K562 (cell line): ENCODE measurements around the gene GHITM. TPM values are rescaled to one million over a fixed set of nuclear protein-coding genes. Genes with fewer than 3 reads are reported as not detected.

Experiments used
- ATAC-seq: fragments of 200-7000 bp; cut with Tn5 transposase; 3 replicates; pipeline ENCODE4 v1.9.1; 2020; ENCODE audit warnings: moderate library complexity
- BruUV-seq: library from RNA; stranded (reverse); fragments of 400-500 nt; replicated peaks from 2 replicates; lab custom pipeline; 2021; lab: Mats Ljungman, UMichigan
- CTCF ChIA-PET: fragments of 300-600 bp; formaldehyde crosslinking; extraction: SDS; loops from one replicate; lab custom pipeline; 2021; ENCODE audit warnings: low intra/inter-chr PET ratio; lab: Yijun Ruan, JAX
- POLR2A ChIA-PET: fragments of 300-600, 350-650 bp; sonication (Branson Sonifier 250); formaldehyde crosslinking; extraction: SDS; loops from one replicate; lab custom pipeline; 2021; ENCODE audit warnings: antibody characterized with exemption, inconsistent platforms; lab: Yijun Ruan, JAX
- DNase-seq, 4 experiments: peaks; one replicate each; pipeline versions ENCODE4 v3.0.0 to v3.0.0-alpha.2; 2011 to 2018; ENCODE audit warnings: low spot score in 3 of 4, mixed read lengths in 3 of 4; ENCODE audit errors: extremely low read depth in 1 of 4
- FAIRE-seq: peaks from 2 replicates; lab custom pipeline; 2011; peaks lifted over from hg19 to GRCh38; lab: Jason Lieb, UNC
- H2AFZ ChIP-seq: 2 replicates; pipeline ENCODE4 v1.6.0; 2011; ENCODE audit warnings: low read depth, low read length, control low read depth, inconsistent platforms
- H3K27ac ChIP-seq: fragments of 200-600 bp; 3 replicates; pipeline ENCODE4 v1.8.0; 2011; ENCODE audit warnings: low read depth, mild to moderate bottlenecking, control low read depth, inconsistent platforms, low read length, moderate library complexity, mixed read lengths; ENCODE audit errors: extremely low read depth
- H3K27me3 ChIP-seq, 2 experiments: fragments of 300-600 bp in 1 of 2; 2 replicates in 1 of 2; 3 replicates in 1 of 2; pipeline versions ENCODE4 v1.6.0 to v1.8.0; 2011; ENCODE audit warnings: inconsistent platforms in 2 of 2, low read length in 2 of 2, mild to moderate bottlenecking in 1 of 2, mixed read lengths in 1 of 2, moderate library complexity in 1 of 2; ENCODE audit not compliant: control insufficient read depth in 2 of 2, insufficient read depth in 2 of 2
- H3K36me3 ChIP-seq: fragments of 300-600 bp; 3 replicates; pipeline ENCODE4 v1.8.0; 2011; ENCODE audit warnings: mild to moderate bottlenecking, low read length, inconsistent platforms; ENCODE audit not compliant: control insufficient read depth, insufficient read depth
- H3K4me1 ChIP-seq, 2 experiments: fragments of 200-600 bp in 1 of 2; replicated peaks in 1 of 2; 2 replicates in 1 of 2; 3 replicates in 1 of 2; pipeline versions ENCODE4 v1.5.1 to v1.8.0; 2011; ENCODE audit warnings: inconsistent platforms in 2 of 2, low read length in 2 of 2, mild to moderate bottlenecking in 1 of 2, mixed read lengths in 1 of 2, moderate library complexity in 1 of 2; ENCODE audit not compliant: control insufficient read depth in 2 of 2, insufficient read depth in 2 of 2
- H3K4me2 ChIP-seq: 2 replicates; pipeline ENCODE4 v1.6.1; 2011; ENCODE audit warnings: low read length, control low read depth, inconsistent platforms, mixed read lengths; ENCODE audit not compliant: insufficient read depth
- H3K4me3 ChIP-seq: fragments of 200-600 bp; sonication (generic), shearing (Covaris generic); 2 replicates; pipeline ENCODE4 v1.5.1; 2016; ENCODE audit warnings: control low read depth, inconsistent platforms
- H3K79me2 ChIP-seq: fragments of 200-600 bp; 3 replicates; pipeline ENCODE4 v1.8.0; 2011; ENCODE audit warnings: low read length, inconsistent platforms; ENCODE audit not compliant: control insufficient read depth, insufficient read depth
- H3K9ac ChIP-seq, 2 experiments: 2 replicates each; pipeline versions ENCODE4 v1.6.0 to v1.6.1; 2011; ENCODE audit warnings: low read depth in 2 of 2, low read length in 2 of 2, control low read depth in 1 of 2, inconsistent platforms in 1 of 2, mild to moderate bottlenecking in 1 of 2, mixed read lengths in 1 of 2; ENCODE audit not compliant: insufficient read depth in 1 of 2
- H3K9me1 ChIP-seq: one replicate; pipeline ENCODE4 v1.6.0; 2011; ENCODE audit warnings: inconsistent platforms, mild to moderate bottlenecking, low read length, moderate library complexity; ENCODE audit not compliant: control insufficient read depth, insufficient read depth
- H3K9me3 ChIP-seq: replicated peaks from 2 replicates; pipeline ENCODE4 v1.5.1; 2011; ENCODE audit warnings: low read depth, low read length, inconsistent platforms; ENCODE audit not compliant: control insufficient read depth, insufficient read depth
- H4K20me1 ChIP-seq: replicated peaks from 2 replicates; pipeline ENCODE4 v1.6.1; 2011; ENCODE audit warnings: low read length, inconsistent platforms, mixed read lengths; ENCODE audit not compliant: control insufficient read depth, insufficient read depth
- ARID1B ChIP-seq: fragments of 450-650 bp; IDR thresholded peaks from 2 replicates; pipeline ENCODE4 v1.6.1; 2016; ENCODE audit warnings: antibody characterized with exemption, mild to moderate bottlenecking, inconsistent platforms
- CREB1 ChIP-seq, 2 experiments: sonication (generic) in 1 of 2; formaldehyde crosslinking in 1 of 2; IDR thresholded peaks; 2 replicates each; pipeline versions ENCODE4 v1.6.1 to v1.8.0; 2012 to 2022; ENCODE audit warnings: inconsistent platforms in 1 of 2, mild to moderate bottlenecking in 1 of 2, missing genetic modification reagents in 1 of 2, moderate library complexity in 1 of 2
- FOSL1 ChIP-seq: fragments of 200-800 bp; sonication (Bioruptor generic); conservative IDR thresholded peaks from 2 replicates; pipeline ENCODE4 v1.6.1; 2016; ENCODE audit warnings: missing genetic modification characterization, missing compliant biosample characterization
- IRF2 ChIP-seq: sonication (generic); formaldehyde crosslinking; IDR thresholded peaks from 2 replicates; pipeline ENCODE4 v1.8.1; 2022; ENCODE audit warnings: mild to moderate bottlenecking, missing genetic modification reagents
- IRF9 ChIP-seq: fragments of 450-650 bp; IDR thresholded peaks from 2 replicates; pipeline ENCODE4 v1.6.1; 2016; ENCODE audit warnings: missing biosample characterization, missing genetic modification characterization
- JUND ChIP-seq, 2 experiments: IDR thresholded peaks; 2 replicates in 1 of 2; 3 replicates in 1 of 2; pipeline ENCODE4 v1.6.1; 2011; ENCODE audit warnings: borderline replicate concordance in 2 of 2, low read depth in 2 of 2, low read length in 2 of 2, improper control_type of control experiment in 1 of 2, missing biosample characterization in 1 of 2, missing genetic modification characterization in 1 of 2, missing genetic modification reagents in 1 of 2
- MECOM ChIP-seq: fragments of 250-450 bp; sonication (Bioruptor Pico); IDR thresholded peaks from 2 replicates; pipeline ENCODE4 v1.8.0; 2022; ENCODE audit warnings: inconsistent platforms
- NUFIP1 ChIP-seq: fragments of 450-650 bp; IDR thresholded peaks from 2 replicates; pipeline ENCODE4 v1.6.1; 2018; ENCODE audit not compliant: partially characterized antibody
- PBX2 ChIP-seq, 2 experiments: IDR thresholded peaks in 1 of 2; conservative IDR thresholded peaks in 1 of 2; 2 replicates each; pipeline ENCODE4 v1.6.1; 2016; ENCODE audit warnings: low read depth in 2 of 2, mild to moderate bottlenecking in 1 of 2, missing compliant biosample characterization in 1 of 2, missing genetic modification characterization in 1 of 2, moderate library complexity in 1 of 2
- POLR2AphosphoS2 ChIP-seq: IDR thresholded peaks from 2 replicates; pipeline ENCODE4 v1.6.1; 2012; ENCODE audit warnings: low read length, improper control_type of control experiment
- SMARCA5 ChIP-seq: fragments of 450-650 bp; IDR thresholded peaks from 2 replicates; pipeline ENCODE4 v1.6.1; 2016
- SMARCE1 ChIP-seq: fragments of 450-650 bp; IDR thresholded peaks from 2 replicates; pipeline ENCODE4 v1.7.1; 2016; ENCODE audit warnings: mild to moderate bottlenecking
- THRB ChIP-seq: fragments of 450-650 bp; formaldehyde crosslinking; conservative IDR thresholded peaks from 2 replicates; pipeline ENCODE4 v1.4.0; 2022; ENCODE audit warnings: mild to moderate bottlenecking, missing genetic modification characterization
- TRIM24 ChIP-seq, 2 experiments: fragments of 450-650 bp; IDR thresholded peaks; 2 replicates each; pipeline ENCODE4 v1.6.1; 2016
- ZEB2 ChIP-seq: fragments of 450-650 bp; IDR thresholded peaks from 2 replicates; pipeline ENCODE4 v1.6.1; 2016
- ZNF398 ChIP-seq: fragments of 250-450 bp; sonication (Bioruptor Pico); IDR thresholded peaks from 2 replicates; pipeline ENCODE4 v1.8.0; 2021; ENCODE audit warnings: moderate library complexity, mild to moderate bottlenecking, inconsistent platforms
- WGBS: fragments of 100-300 bp; shearing (Covaris generic); methylation state at CpG from one replicate; pipeline ENCODE4 v1.1.6; 2016; ENCODE audit warnings: low coverage, mixed read lengths; ENCODE audit not compliant: insufficient coverage; ENCODE audit errors: missing lambda C conversion rate; 5-methylcytosine and 5-hydroxymethylcytosine counted together
- in situ Hi-C: fragments of 300-500 bp; cut with MboI; formaldehyde crosslinking; loops from 4 replicates; pipeline ENCODE4 v1.15.0; 2018; ENCODE audit warnings: inconsistent platforms, mixed read lengths
- intact Hi-C: fragments of 100-400 bp; cut with micrococcal nuclease; formaldehyde crosslinking; loops from 2 replicates; pipeline ENCODE4 v1.14.2; 2022
- polyA plus RNA-seq, 8 experiments: library from polyadenylated mRNA; depleted of rRNA in 4 of 8; stranded (reverse) in 5 of 8; unstranded in 3 of 8; fragments of >200 nt; fragmentation: Nextera tagmentation in 2 of 8; fragmentation: Illumina TruSeq in 1 of 8; extraction: Ambion mirVana in 2 of 8; extraction: Trizol in 1 of 8; gene quantifications; 2 replicates each; pipeline versions ENCODE4 v1.2.1 to v1.2.3, GENCODE V29; 2011 to 2014; ENCODE audit warnings: inconsistent platforms in 1 of 8, missing spikeins in 1 of 8
- total RNA-seq, 7 experiments: library from RNA; depleted of rRNA in 6 of 7; stranded (reverse); fragments of >200 nt in 6 of 7; fragmentation: Illumina TruSeq in 2 of 7; extraction: Trizol in 2 of 7; gene quantifications; 2 replicates each; pipeline versions ENCODE4 v1.2.1 to v1.2.3, GENCODE V29; 2011 to 2021; ENCODE audit warnings: low replicate concordance in 1 of 7

GHITM gene
- total and polyA plus RNA-seq, 9 of the 15 experiments (the other 6 are each of a cell fraction or from before 2014, with no cell fraction given): 322 to 1,258 (median 386) TPM

- intact Hi-C loops (no loop called here), in situ Hi-C loops (no loop called here)
- peaks cover 5 to 9% of the 10 kb centered on the region in 2 experiments for H3K27me3 ChIP-seq
- CTCF ChIA-PET: no interaction called here
- H3K27ac ChIP-seq: no peak overlapping the region
- DNase-seq (peak in 2 of 4 experiments; percentile 21 to 60), ATAC-seq (peak; percentile 90), FAIRE-seq (peak; percentile 6)
- no peaks in the 10 kb centered on the region for H3K9me3 ChIP-seq
- POLR2A ChIA-PET: interaction anchor here (0.7 to 2.3 kb wide), 8 partner anchors 8 to 89 kb away, joined by 3 to 14 read pairs (median 7); partner anchors contain the start of genes GHITM and GPR15LG
- no peaks in the 10 kb centered on the region for H3K79me2 ChIP-seq
- H3K9ac ChIP-seq: no peak overlapping the region
- peaks cover 2% of the 10 kb centered on the region; the same call in 1 of the 2 replicates for H4K20me1 ChIP-seq
- H3K4me1 ChIP-seq: no peaks in the 10 kb centered on the region
- H3K9me1 ChIP-seq: no peaks in the 10 kb centered on the region
- peaks cover 34% of the 10 kb centered on the region for H3K36me3 ChIP-seq
- H3K4me3 ChIP-seq: no peak overlapping the region
- H2AFZ ChIP-seq: no peak overlapping the region
- no TSS peak for BruUV-seq
- WGBS: 12% methylated on average over 10 of the region's 10 CpGs
- H3K4me2 ChIP-seq: no peak overlapping the region
- TF ChIP-seq SMARCA5 (no peak), ZNF398 (no peak), ARID1B (peak; percentile 44), POLR2AphosphoS2 (peak; percentile 95; the same call in 1 of the 2 replicates), FOSL1 (tag) (peak; percentile 90), IRF2 (CRISPR knock-in tag) (no peak), NUFIP1 (no peak), PBX2 (CRISPR knock-in tag; IDR thresholded peaks at IDR 0.05; ENCODE audit: low read depth) (no peak), PBX2 (tag; conservative IDR thresholded peaks at IDR 0.05; ENCODE audit: low read depth) (peak; percentile 50; the same call in 1 of the 2 replicates), CREB1 (IDR thresholded peaks at IDR 0.05) (peak; percentile 37; the same call in 1 of the 2 replicates), CREB1 (CRISPR knock-in tag; IDR thresholded peaks at IDR 0.05) (no peak), THRB (CRISPR knock-in tag) (peak; percentile 57; the same call in 1 of the 2 replicates), IRF9 (tag) (no peak), TRIM24 (IDR thresholded peaks at IDR 0.05) (peak; percentile 56 to 64; a peak in 2 of 4 replicates), MECOM (CRISPR knock-in tag) (no peak), SMARCE1 (no peak), ZEB2 (peak; percentile 73), JUND (IDR thresholded peaks at IDR 0.05; ENCODE audit: borderline replicate concordance, low read depth, low read length) (peak; percentile 94), JUND (tag; IDR thresholded peaks at IDR 0.05; ENCODE audit: borderline replicate concordance, low read depth, low read length) (peak; percentile 81; the same call in 2 of the 3 replicates)
Observed at GRCh38 chr10:84156768-84157167, 17.5 kb downstream of the GHITM start.
